ENCODE measurements around the gene DNAJA3. TPM values are rescaled to one million over a fixed set of nuclear protein-coding genes. Genes with fewer than 3 reads are reported as not detected.
A peak's percentile ranks its signal among the peaks of the same experiment; 100 is the strongest.

The DNAJA3 gene
- total and polyA plus RNA-seq, 2 of the 4 experiments (the other 2 are of a cell fraction) = 38.0 to 40.2 TPM

DNA sequence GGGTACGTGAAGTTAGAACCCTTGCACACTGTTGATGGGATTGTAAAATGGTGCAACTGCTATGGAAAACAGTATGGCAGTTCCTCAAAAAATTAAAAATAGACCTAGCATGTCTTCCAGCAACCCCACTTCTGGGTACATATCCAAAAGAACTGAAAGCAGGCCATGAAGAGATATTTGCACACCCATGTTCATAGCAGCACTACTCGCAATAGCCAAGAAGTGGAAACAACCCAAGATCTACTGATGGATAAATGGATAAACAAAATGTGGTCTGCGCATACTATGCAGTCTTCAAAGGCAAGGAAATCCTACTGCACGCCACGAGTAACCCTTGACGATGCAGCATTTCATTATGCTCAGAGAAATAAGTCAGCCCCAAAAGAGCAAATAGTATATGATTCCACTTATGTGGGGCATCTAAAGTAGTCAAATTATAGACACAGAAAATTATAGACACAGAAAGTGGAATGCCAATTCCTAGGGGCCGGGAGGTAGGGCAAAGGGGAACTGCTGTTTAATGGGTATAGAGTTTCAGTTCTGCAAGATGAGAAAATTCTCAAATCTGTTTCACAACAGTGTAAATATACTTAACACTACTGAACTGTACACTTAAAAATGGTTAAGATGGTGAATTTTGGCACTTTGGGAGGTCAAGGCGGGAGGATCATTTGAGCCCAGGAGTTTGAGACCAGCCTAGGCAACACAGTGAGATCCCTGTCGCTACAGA, 26.5 kb upstream of the DNAJA3 start:
- no peak overlapping the region for H4K91ac ChIP-seq (ENCODE audit: insufficient read depth, low read depth, low read length)
- intact Hi-C loops (cut with micrococcal nuclease) (no loop called here), dilution Hi-C loops (cut with HindIII; ENCODE audit: low sequenced_read_pairs, unreplicated experiment) (no loop called here), in situ Hi-C loops (cut with MboI; ENCODE audit: low sequenced_read_pairs) (loop anchor here (5.0 kb wide), 1 partner anchor 37 kb away; no protein-coding TSS in a partner anchor)
- peak overlapping the region; percentile 39; the same call in 1 of the 2 replicates for H2AK5ac ChIP-seq (ENCODE audit: low read depth, low read length)
- no peak for ATAC-seq (ENCODE audit: low read depth)
- no peak for TF ChIP-seq NFE2L2 (IDR thresholded peaks at IDR 0.05; ENCODE audit: low read depth, low read length)
- TF ChIP-seq MXI1 (IDR thresholded peaks at IDR 0.05; ENCODE audit: borderline replicate concordance, low read depth, low read length) = no peak
- no peak for TF ChIP-seq MAZ (IDR thresholded peaks at IDR 0.05; ENCODE audit: borderline replicate concordance, low read depth, low read length)
- no peak for TF ChIP-seq FOS (IDR thresholded peaks at IDR 0.05; ENCODE audit: low read depth, low read length)
- H4K5ac ChIP-seq (ENCODE audit: low read depth, low read length) = no peak overlapping the region
- no peak overlapping the region for H2AFZ ChIP-seq (replicated peaks; ENCODE audit: low read length, poor library complexity)
- no peak overlapping the region for H3K27ac ChIP-seq (ENCODE audit: insufficient read depth, low read length)
- H2BK20ac ChIP-seq (ENCODE audit: low read depth, low read length) = no peak overlapping the region
- no peaks in the 10 kb centered on the region for H3K9me1 ChIP-seq (ENCODE audit: insufficient read depth, low read length)
- whole genome bisulfite sequencing, 2 experiments (ENCODE audit: extremely low coverage in 2 of 2, insufficient read length in 1 of 2) = 83% methylated on average over 1 of the region's 9 CpGs; no CpG with 5 or more reads in 1 of the 2 experiments
- H4K8ac ChIP-seq (ENCODE audit: low read depth in 2 of 2, low read length in 2 of 2) = no peak overlapping the region
- DNase-seq = no peak
- no peaks in the 10 kb centered on the region for H3K9me3 ChIP-seq (ENCODE audit: control insufficient read depth, insufficient read depth, low read length)
- H3K27me3 ChIP-seq (ENCODE audit: control insufficient read depth, insufficient read depth, low read length) = no peaks in the 10 kb centered on the region
- H3K4me1 ChIP-seq (ENCODE audit: control insufficient read depth, insufficient read depth, low read length) = peaks cover 2% of the 10 kb centered on the region; the same call in 1 of the 2 replicates
- H2AK9ac ChIP-seq (replicated peaks; ENCODE audit: low read depth, low read length, poor library complexity) = no peak overlapping the region
- H3K14ac ChIP-seq (replicated peaks; ENCODE audit: low read depth, low read length) = no peak overlapping the region
- ChIA-PET POLR2A (ENCODE audit: unreplicated experiment) (no interaction called here), CTCF (no interaction called here)
- peaks cover 0 to 10% of the 10 kb centered on the region in 2 experiments; a peak in 1 of 4 replicates for H3K79me1 ChIP-seq (ENCODE audit: low read depth in 1 of 2, low read length in 2 of 2)
- H3K4me3 ChIP-seq (ENCODE audit: insufficient read depth, low read depth, low read length) = no peak overlapping the region
- H3K4me2 ChIP-seq (ENCODE audit: low read depth, low read length) = no peak overlapping the region
- H2BK5ac ChIP-seq (ENCODE audit: low read depth, low read length, poor library complexity, severe bottlenecking) = no peak overlapping the region
- no TSS peak for BruUV-seq (replicated peaks)
- peaks cover 15% of the 10 kb centered on the region for H4K20me1 ChIP-seq (ENCODE audit: insufficient read depth, low read length)
- H2BK15ac ChIP-seq (ENCODE audit: low read depth, low read length) = no peak overlapping the region
- no peak overlapping the region for H3K56ac ChIP-seq (ENCODE audit: extremely low read depth, insufficient read depth, low read length)
- peaks cover 17% of the 10 kb centered on the region for H3K36me3 ChIP-seq (ENCODE audit: control insufficient read depth, insufficient read depth, low read length)
- H3K23ac ChIP-seq (ENCODE audit: low read depth, low read length) = no peak overlapping the region
- H3K9ac ChIP-seq (ENCODE audit: low read depth, low read length) = no peak overlapping the region
- no peak overlapping the region for H3K4ac ChIP-seq (ENCODE audit: low read depth, low read length)
- no peak overlapping the region for H2BK120ac ChIP-seq (ENCODE audit: low read depth, low read length)
- no peak overlapping the region for H3K18ac ChIP-seq (ENCODE audit: low read depth, low read length)
